Mesenchymal stem cell (in vitro differentiated cells and primary cell): Measurements from ENCODE around the gene RGS14.
A peak's percentile ranks its signal among the peaks of the same experiment; 100 is the strongest.

Source experiments
- DNase-seq: peaks from one replicate; pipeline ENCODE4 v3.0.0-alpha.2; 2013
- H2AFZ ChIP-seq: one replicate; pipeline ENCODE4 v1.6.1; 2013; ENCODE audit warnings: low read depth, mild to moderate bottlenecking, control low read depth, inconsistent platforms, low read length, moderate library complexity
- H2AK5ac ChIP-seq: 2 replicates; pipeline ENCODE4 v1.6.1; 2013; ENCODE audit warnings: low read length, moderate library complexity, mild to moderate bottlenecking, inconsistent platforms; ENCODE audit not compliant: severe bottlenecking
- H2BK120ac ChIP-seq: one replicate; pipeline ENCODE4 v1.6.1; 2013; ENCODE audit warnings: low read depth, mild to moderate bottlenecking, inconsistent platforms, low read length, moderate library complexity
- H2BK12ac ChIP-seq, 2 experiments: one replicate each; pipeline ENCODE4 v1.6.1; 2013; ENCODE audit warnings: inconsistent platforms in 2 of 2, low read length in 2 of 2, mild to moderate bottlenecking in 2 of 2, moderate library complexity in 2 of 2, control low read depth in 1 of 2
- H2BK15ac ChIP-seq: one replicate; pipeline ENCODE4 v1.6.1; 2013; ENCODE audit warnings: mild to moderate bottlenecking, low read depth, inconsistent platforms; ENCODE audit not compliant: poor library complexity, severe bottlenecking
- H2BK5ac ChIP-seq: 2 replicates; pipeline ENCODE4 v1.6.1; 2013; ENCODE audit warnings: low read depth, mild to moderate bottlenecking, low read length, control low read depth, inconsistent platforms; ENCODE audit not compliant: poor library complexity, severe bottlenecking
- H3K14ac ChIP-seq, 2 experiments: one replicate each; pipeline ENCODE4 v1.6.1; 2013; ENCODE audit warnings: inconsistent platforms in 2 of 2, low read length in 2 of 2, control low read depth in 1 of 2, mild to moderate bottlenecking in 1 of 2, moderate library complexity in 1 of 2
- H3K18ac ChIP-seq, 2 experiments: one replicate each; pipeline ENCODE4 v1.6.1; 2013; ENCODE audit warnings: inconsistent platforms in 2 of 2, low read length in 2 of 2, control low read depth in 1 of 2, low read depth in 1 of 2, mild to moderate bottlenecking in 1 of 2
- H3K23ac ChIP-seq, 2 experiments: one replicate each; pipeline ENCODE4 v1.6.1; 2013; ENCODE audit warnings: inconsistent platforms in 2 of 2, low read length in 2 of 2, mild to moderate bottlenecking in 2 of 2, moderate library complexity in 2 of 2, control low read depth in 1 of 2
- H3K27ac ChIP-seq: 2 replicates; pipeline ENCODE4 v1.5.1; 2013; ENCODE audit warnings: mild to moderate bottlenecking, moderate library complexity, low read length, control low read depth, inconsistent platforms; ENCODE audit not compliant: poor library complexity, severe bottlenecking
- H3K27me3 ChIP-seq, 2 experiments: 2 replicates each; pipeline versions ENCODE4 v1.6.1 to v1.7.0; 2013; ENCODE audit warnings: low read length in 2 of 2, mild to moderate bottlenecking in 2 of 2, moderate library complexity in 2 of 2, control low read depth in 1 of 2, inconsistent platforms in 1 of 2; ENCODE audit not compliant: control insufficient read depth in 1 of 2, insufficient read depth in 1 of 2
- H3K36me3 ChIP-seq, 2 experiments: 2 replicates each; pipeline versions ENCODE4 v1.6.1 to v1.7.0; 2013; ENCODE audit warnings: low read length in 2 of 2, control low read depth in 1 of 2, inconsistent platforms in 1 of 2, low read depth in 1 of 2, mild to moderate bottlenecking in 1 of 2; ENCODE audit not compliant: insufficient read depth in 2 of 2, control insufficient read depth in 1 of 2
- H3K4ac ChIP-seq, 2 experiments: one replicate each; pipeline ENCODE4 v1.6.1; 2013; ENCODE audit warnings: inconsistent platforms in 2 of 2, low read length in 2 of 2, mild to moderate bottlenecking in 2 of 2, moderate library complexity in 2 of 2, control low read depth in 1 of 2, low read depth in 1 of 2
- H3K4me1 ChIP-seq: 2 replicates; pipeline ENCODE4 v1.6.1; 2013; ENCODE audit warnings: low read depth, low read length, control low read depth; ENCODE audit not compliant: control insufficient read depth, insufficient read depth
- H3K4me2 ChIP-seq: 2 replicates; pipeline ENCODE4 v1.6.1; 2013; ENCODE audit warnings: low read length, mild to moderate bottlenecking, inconsistent platforms; ENCODE audit not compliant: poor library complexity, severe bottlenecking
- H3K4me3 ChIP-seq, 2 experiments: 2 replicates each; pipeline versions ENCODE4 v1.5.1 to v1.7.0; 2013; ENCODE audit warnings: low read length in 2 of 2, mild to moderate bottlenecking in 2 of 2, control low read depth in 1 of 2, low read depth in 1 of 2; ENCODE audit not compliant: insufficient read depth in 1 of 2
- H3K79me1 ChIP-seq: replicated peaks from 2 replicates; pipeline ENCODE4 v1.6.1; 2013; ENCODE audit warnings: mild to moderate bottlenecking, control low read depth, low read length, inconsistent platforms; ENCODE audit not compliant: poor library complexity, severe bottlenecking
- H3K9ac ChIP-seq: 2 replicates; pipeline ENCODE4 v1.7.0; 2013; ENCODE audit warnings: mild to moderate bottlenecking, low read length, moderate library complexity
- H3K9me3 ChIP-seq: 2 replicates; pipeline ENCODE4 v1.7.0; 2013; ENCODE audit warnings: mild to moderate bottlenecking, low read length; ENCODE audit not compliant: control insufficient read depth
- H4K8ac ChIP-seq: one replicate; pipeline ENCODE4 v1.6.1; 2013; ENCODE audit warnings: inconsistent platforms, mild to moderate bottlenecking, low read length, moderate library complexity
- H4K91ac ChIP-seq: one replicate; pipeline ENCODE4 v1.6.1; 2013; ENCODE audit warnings: mild to moderate bottlenecking, low read length, inconsistent platforms
- WGBS: methylation state at CpG from one replicate; pipeline ENCODE4 v1.1.7; 2013; ENCODE audit warnings: mixed read lengths; 5-methylcytosine and 5-hydroxymethylcytosine counted together

The RGS14 gene

DNA sequence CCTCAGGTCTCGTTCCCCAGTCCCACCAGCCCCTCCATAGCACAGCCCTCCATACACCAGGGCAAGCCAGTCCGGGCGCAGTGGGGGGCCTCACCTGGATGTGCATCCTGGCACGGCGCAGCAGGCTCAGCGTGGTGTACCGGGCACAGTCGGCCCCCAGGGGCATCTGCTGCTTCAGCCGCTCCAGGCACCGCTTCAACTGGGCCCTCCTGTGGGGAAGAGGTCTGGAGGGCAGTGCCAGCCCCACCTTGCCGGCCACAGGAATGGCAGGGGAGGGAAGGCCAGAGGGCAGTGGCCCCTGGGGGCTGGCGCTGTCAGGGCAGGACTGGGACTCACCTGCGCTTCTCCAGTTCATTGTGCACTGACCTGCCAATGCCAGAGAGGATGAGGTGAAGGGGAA, 47.4 kb upstream of the RGS14 start:
- Histone ChIP-seq H2AFZ (no peak overlapping the region), H3K4ac (no peak overlapping the region), H3K4me1 (peaks cover 30% of the 10 kb centered on the region), H3K23ac (no peak overlapping the region), H2BK5ac (no peak overlapping the region), H2BK15ac (no peak overlapping the region), H3K4me3 (no peak overlapping the region), H2AK5ac (no peak overlapping the region), H3K9ac (peak overlapping the region; percentile 13), H3K14ac (no peak overlapping the region), H4K8ac (peak overlapping the region; percentile 3), H3K36me3 (peaks cover 22 to 36% of the 10 kb centered on the region in 2 experiments), H2BK12ac (no peak overlapping the region), H2BK120ac (no peak overlapping the region), H3K27ac (no peak overlapping the region), H3K4me2 (no peak overlapping the region), H3K9me3 (no peaks in the 10 kb centered on the region), H3K79me1 (peaks cover 41% of the 10 kb centered on the region), H3K18ac (no peak overlapping the region), H4K91ac (no peak overlapping the region), H3K27me3 (no peaks in the 10 kb centered on the region)
- no peak for DNase-seq
- 94% methylated on average over 13 of the region's 13 CpGs for WGBS

GRCh38 chr5:177310757-177311391, 46.9 kb upstream of the RGS14 start:
- Histone ChIP-seq H3K4ac (no peak overlapping the region), H3K27me3 (no peaks in the 10 kb centered on the region), H4K91ac (no peak overlapping the region), H3K4me1 (peaks cover 30% of the 10 kb centered on the region), H3K18ac (no peak overlapping the region), H3K9ac (peak overlapping the region; percentile 13), H2AK5ac (no peak overlapping the region), H3K4me3 (peak overlapping the region; percentile 19 to 61), H4K8ac (no peak overlapping the region), H2BK120ac (no peak overlapping the region), H3K9me3 (no peaks in the 10 kb centered on the region), H3K36me3 (peaks cover 16 to 34% of the 10 kb centered on the region in 2 experiments), H3K27ac (no peak overlapping the region), H2BK15ac (no peak overlapping the region), H3K79me1 (peaks cover 41% of the 10 kb centered on the region), H3K23ac (no peak overlapping the region), H3K14ac (no peak overlapping the region), H2BK12ac (no peak overlapping the region), H2AFZ (no peak overlapping the region), H3K4me2 (peak overlapping the region; percentile 88), H2BK5ac (no peak overlapping the region)
- WGBS: 16% methylated on average over 13 of the region's 20 CpGs
- peak; percentile 43 for DNase-seq

DNA sequence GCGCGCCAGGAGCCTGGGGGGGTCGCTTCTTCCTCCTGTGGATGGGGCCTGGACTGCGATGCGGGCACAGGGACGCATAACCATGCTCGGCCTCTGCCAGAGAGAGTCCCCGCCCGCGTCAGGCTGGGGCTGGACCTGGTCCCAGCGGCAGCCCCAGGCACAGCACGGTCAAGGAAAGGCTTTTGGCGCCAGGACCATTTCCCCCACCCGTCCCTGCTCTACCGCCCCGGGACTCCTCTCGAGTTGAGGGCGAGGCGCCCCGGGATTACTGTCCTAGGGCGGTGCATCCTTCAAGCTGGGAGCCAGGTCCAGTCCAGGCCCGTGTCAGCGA, 46.4 kb upstream of the RGS14 start:
- no peak overlapping the region for H2BK12ac ChIP-seq
- peaks cover 41% of the 10 kb centered on the region for H3K79me1 ChIP-seq
- H3K23ac ChIP-seq: no peak overlapping the region
- peak overlapping the region in 1 of 2 experiments; percentile 14 for H3K18ac ChIP-seq
- peak overlapping the region; percentile 61 to 83 for H3K4me3 ChIP-seq
- DNase-seq: peak; percentile 41
- H4K91ac ChIP-seq: no peak overlapping the region
- no peak overlapping the region for H3K4ac ChIP-seq
- H4K8ac ChIP-seq: no peak overlapping the region
- under 1% methylated on average over 22 of the region's 23 CpGs for WGBS
- peak overlapping the region; percentile 65 for H3K9ac ChIP-seq
- H3K36me3 ChIP-seq: peaks cover 12 to 29% of the 10 kb centered on the region in 2 experiments
- no peak overlapping the region for H3K27ac ChIP-seq
- H3K4me2 ChIP-seq: peak overlapping the region; percentile 88
- no peak overlapping the region for H3K14ac ChIP-seq
- no peak overlapping the region for H2AK5ac ChIP-seq
- no peak overlapping the region for H2BK120ac ChIP-seq
- no peak overlapping the region for H2AFZ ChIP-seq
- H2BK5ac ChIP-seq: no peak overlapping the region
- H2BK15ac ChIP-seq: no peak overlapping the region
- H3K4me1 ChIP-seq: peaks cover 30% of the 10 kb centered on the region
- no peaks in the 10 kb centered on the region for H3K27me3 ChIP-seq
- H3K9me3 ChIP-seq: no peaks in the 10 kb centered on the region

GRCh38 chr5:177311723-177312648, 45.7 kb upstream of the RGS14 start, which contains the start of gene MXD3:
TSS of gene MXD3 (minus strand) at chr5:177311898. CDS start at chr5:177311830, 68 bp downstream.
- H4K91ac ChIP-seq: peak within 1 kb of the TSS; percentile 34
- H3K4me2 ChIP-seq: peak within 1 kb of the TSS; percentile 88
- H3K9me3 ChIP-seq: no peaks in the 10 kb centered on the region
- H3K18ac ChIP-seq: peak within 1 kb of the TSS in 1 of 2 experiments; percentile 46
- H3K9ac ChIP-seq: peak within 1 kb of the TSS; percentile 65
- no peak within 1 kb of the TSS for H3K4ac ChIP-seq
- H3K14ac ChIP-seq: no peak within 1 kb of the TSS
- H2BK15ac ChIP-seq: peak within 1 kb of the TSS; percentile 31
- peak within 1 kb of the TSS; percentile 61 to 83 for H3K4me3 ChIP-seq
- no peak within 1 kb of the TSS for H2BK120ac ChIP-seq
- H3K79me1 ChIP-seq: peaks cover 40% of the 10 kb centered on the region
- H3K23ac ChIP-seq: no peak within 1 kb of the TSS
- H3K27me3 ChIP-seq: no peaks in the 10 kb centered on the region
- H2AK5ac ChIP-seq: no peak within 1 kb of the TSS
- peak within 1 kb of the TSS; percentile 35 for H4K8ac ChIP-seq
- H3K36me3 ChIP-seq: peaks cover 6 to 25% of the 10 kb centered on the region in 2 experiments
- no peak within 1 kb of the TSS for H2BK12ac ChIP-seq
- H2AFZ ChIP-seq: no peak within 1 kb of the TSS
- no peak within 1 kb of the TSS for H2BK5ac ChIP-seq
- H3K27ac ChIP-seq: peak within 1 kb of the TSS; percentile 51
- WGBS: under 1% methylated on average over 70 of the region's 78 CpGs
- H3K4me1 ChIP-seq: peaks cover 30% of the 10 kb centered on the region
- peak; percentile 94 for DNase-seq
